PC-3 (cell line): Measurements from ENCODE around the gene ABTB2. TPM values are rescaled to one million over a fixed set of nuclear protein-coding genes. Genes with fewer than 3 reads are reported as not detected.
A peak's percentile ranks its signal among the peaks of the same experiment; 100 is the strongest.

ENCODE experiments used
- ATAC-seq: fragments of 200-7000 bp; cut with Tn5 transposase; 2 replicates; pipeline ENCODE4 v1.9.1; 2020; ENCODE audit warnings: mild to moderate bottlenecking, moderate library complexity
- BruUV-seq: library from RNA; stranded (reverse); fragments of 400-500 nt; replicated peaks from 2 replicates; lab custom pipeline; 2021; lab: Mats Ljungman, UMichigan
- CTCF ChIA-PET: fragments of 300-600 bp; sonication (Branson Sonifier 250); formaldehyde crosslinking; loops from one replicate; lab custom pipeline; 2022; ENCODE audit warnings: antibody characterized with exemption; lab: Charles Lee
- POLR2A ChIA-PET: fragments of 300-600 bp; sonication (Branson Sonifier 250); formaldehyde crosslinking; loops from one replicate; lab custom pipeline; 2022; ENCODE audit warnings: antibody characterized with exemption; ENCODE audit not compliant: unreplicated experiment; lab: Charles Lee
- DNase-seq: peaks from one replicate; pipeline ENCODE4 v3.0.0-alpha.2; 2015
- H2AFZ ChIP-seq: fragments of 300-600 bp; sonication (generic); 2 replicates; pipeline ENCODE4 v1.6.0; 2016; ENCODE audit warnings: antibody characterized with exemption, low read length
- H3F3A ChIP-seq: fragments of 300-600 bp; sonication (generic); one replicate; pipeline ENCODE4 v1.6.0; 2017; ENCODE audit warnings: antibody characterized with exemption, low read length, control low read depth, mild to moderate bottlenecking; ENCODE audit not compliant: unreplicated experiment
- H3K27ac ChIP-seq: fragments of 300-600 bp; sonication (generic); 2 replicates; pipeline ENCODE4 v1.5.1; 2016; ENCODE audit warnings: mild to moderate bottlenecking, low read length
- H3K27me3 ChIP-seq: fragments of 300-600 bp; sonication (generic); 2 replicates; pipeline ENCODE4 v1.6.1; 2016; ENCODE audit warnings: low read length, mixed read lengths
- H3K36me3 ChIP-seq: fragments of 300-600 bp; sonication (generic); 2 replicates; pipeline ENCODE4 v1.6.1; 2016; ENCODE audit warnings: low read depth, mixed run types, low read length, mixed read lengths
- H3K4me1 ChIP-seq: fragments of 300-600 bp; sonication (generic); 2 replicates; pipeline ENCODE4 v1.5.1; 2016; ENCODE audit warnings: low read length; ENCODE audit not compliant: insufficient read depth
- H3K4me2 ChIP-seq: fragments of 300-600 bp; sonication (generic); 2 replicates; pipeline ENCODE4 v1.6.0; 2016; ENCODE audit warnings: low read length
- H3K4me3 ChIP-seq: fragments of 300-600 bp; sonication (generic); 2 replicates; pipeline ENCODE4 v1.5.1; 2016; ENCODE audit warnings: mild to moderate bottlenecking, low read length, mixed read lengths
- H3K79me2 ChIP-seq: fragments of 300-600 bp; sonication (generic); 2 replicates; pipeline ENCODE4 v1.6.1; 2017; ENCODE audit warnings: low read length, mixed read lengths
- H3K9ac ChIP-seq: fragments of 300-600 bp; sonication (generic); 2 replicates; pipeline ENCODE4 v1.6.0; 2016; ENCODE audit warnings: mild to moderate bottlenecking, low read length
- H3K9me2 ChIP-seq: fragments of 300-600 bp; sonication (generic); replicated peaks from 2 replicates; pipeline ENCODE4 v1.6.1; 2016; ENCODE audit warnings: mixed run types, low read length, mixed read lengths
- H3K9me3 ChIP-seq: fragments of 300-600 bp; sonication (generic); 2 replicates; pipeline ENCODE4 v1.6.1; 2016; ENCODE audit warnings: low read length, mixed read lengths
- H4K20me1 ChIP-seq: fragments of 300-600 bp; sonication (generic); 2 replicates; pipeline ENCODE4 v1.6.1; 2016; ENCODE audit warnings: low read length, mixed read lengths
- CTCF ChIP-seq: fragments of 300-600 bp; sonication (generic); conservative IDR thresholded peaks from 2 replicates; pipeline ENCODE4 v1.5.1; 2017; ENCODE audit warnings: antibody characterized with exemption, low read depth, mild to moderate bottlenecking, low read length
- EZH2 ChIP-seq: fragments of 300-600 bp; sonication (generic); IDR thresholded peaks from one replicate; pipeline ENCODE4 v1.6.1; 2017; ENCODE audit warnings: antibody characterized with exemption, mild to moderate bottlenecking, low read length; ENCODE audit not compliant: unreplicated experiment
- EZH2phosphoT487 ChIP-seq: fragments of 300-600 bp; sonication (generic); IDR thresholded peaks from 2 replicates; pipeline ENCODE4 v1.6.1; 2018; ENCODE audit warnings: mild to moderate bottlenecking, antibody characterized with exemption, low read length, borderline replicate concordance
- intact Hi-C: fragments of 100-400 bp; cut with micrococcal nuclease; formaldehyde crosslinking; loops from 2 replicates; pipeline ENCODE4 v1.9.0; 2023
- total RNA-seq: library from RNA; depleted of rRNA; stranded (reverse); fragments of >200 nt; gene quantifications from 2 replicates; pipeline ENCODE4 v1.2.3, GENCODE V29; 2014

ABTB2 gene
- total RNA-seq, 1 experiment from 2014 or later: 5.2 TPM

GRCh38 chr11:34379539-34379938, 21.7 kb upstream of the ABTB2 start:
- intact Hi-C loops: loop anchor here (1.0 kb wide), 2 partner anchors 8 to 17 kb away; no protein-coding TSS in a partner anchor
- peak overlapping the region; percentile 97 for H3K27ac ChIP-seq
- no peaks in the 10 kb centered on the region for H4K20me1 ChIP-seq
- ATAC-seq (peak; percentile 43), DNase-seq (peak; percentile 31)
- no peaks in the 10 kb centered on the region for H3K9me2 ChIP-seq
- TF ChIP-seq CTCF: no peak
- TF ChIP-seq EZH2phosphoT487: no peak
- no peak for TF ChIP-seq EZH2
- CTCF ChIA-PET: interaction anchor here (0.6 to 0.7 kb wide), 4 partner anchors 13 to 429 kb away, joined by 4 to 12 read pairs (median 6); no protein-coding TSS in a partner anchor
- no peaks in the 10 kb centered on the region for H3K79me2 ChIP-seq
- BruUV-seq: no TSS peak
- H3K4me3 ChIP-seq: peak overlapping the region; percentile 34; the same call in 1 of the 2 replicates
- peaks cover 30% of the 10 kb centered on the region for H3K4me1 ChIP-seq
- peak overlapping the region; percentile 70 for H3K9ac ChIP-seq
- H3K36me3 ChIP-seq: peaks cover 4% of the 10 kb centered on the region; the same call in 1 of the 2 replicates
- peaks cover 14% of the 10 kb centered on the region for H3F3A ChIP-seq
- no peak overlapping the region for H2AFZ ChIP-seq
- H3K9me3 ChIP-seq: peaks cover 8% of the 10 kb centered on the region; the same call in 1 of the 2 replicates
- H3K27me3 ChIP-seq: no peaks in the 10 kb centered on the region
- H3K4me2 ChIP-seq: peak overlapping the region; percentile 69
- POLR2A ChIA-PET: interaction anchor here (0.5 to 0.6 kb wide), 2 partner anchors 23 to 385 kb away, joined by 7 to 11 read pairs; no protein-coding TSS in a partner anchor

GRCh38 chr11:34379079-34379478, 21.3 kb upstream of the ABTB2 start:
- POLR2A ChIA-PET: interaction anchor here (0.5 to 0.6 kb wide), 2 partner anchors 22 to 385 kb away, joined by 7 to 11 read pairs; no protein-coding TSS in a partner anchor
- H3K27me3 ChIP-seq: no peaks in the 10 kb centered on the region
- DNase-seq: peak; percentile 94

More at GRCh38 chr11:34379079-34379478, 21.3 kb upstream of the ABTB2 start:
- ATAC-seq: peak; percentile 90
- H3K4me1 ChIP-seq: peaks cover 30% of the 10 kb centered on the region
- intact Hi-C loops: loop anchor here (1.0 kb wide), 2 partner anchors 8 to 17 kb away; no protein-coding TSS in a partner anchor
- H3K27ac ChIP-seq: peak overlapping the region; percentile 97
- no peak for TF ChIP-seq CTCF
- TF ChIP-seq EZH2phosphoT487: no peak
- TF ChIP-seq EZH2: no peak
- H3F3A ChIP-seq: peaks cover 14% of the 10 kb centered on the region
- H3K79me2 ChIP-seq: no peaks in the 10 kb centered on the region
- CTCF ChIA-PET: interaction anchor here (0.6 to 0.7 kb wide), 4 partner anchors 13 to 430 kb away, joined by 4 to 12 read pairs (median 6); no protein-coding TSS in a partner anchor
- H3K9me3 ChIP-seq: peaks cover 8% of the 10 kb centered on the region; the same call in 1 of the 2 replicates
- H3K9me2 ChIP-seq: no peaks in the 10 kb centered on the region
- H2AFZ ChIP-seq: no peak overlapping the region
- H3K4me2 ChIP-seq: peak overlapping the region; percentile 69
- peak overlapping the region; percentile 34; the same call in 1 of the 2 replicates for H3K4me3 ChIP-seq
- peaks cover 4% of the 10 kb centered on the region; the same call in 1 of the 2 replicates for H3K36me3 ChIP-seq
- no peaks in the 10 kb centered on the region for H4K20me1 ChIP-seq
- BruUV-seq: no TSS peak
- H3K9ac ChIP-seq: peak overlapping the region; percentile 70
